HFFc6 (cell line): ENCODE measurements around the gene PCDH9. TPM values are rescaled to one million over a fixed set of nuclear protein-coding genes. Genes with fewer than 3 reads are reported as not detected.

ENCODE experiments used
- DNase-seq: peaks from one replicate; pipeline ENCODE4 v3.0.0-alpha.2; 2018
- H3K27ac Mint-ChIP-seq: 2 replicates; pipeline ENCODE4 v1.8.0; 2020; ENCODE audit warnings: mild to moderate bottlenecking, mixed read lengths
- H3K27me3 Mint-ChIP-seq: 2 replicates; pipeline ENCODE4 v1.8.0; 2021; ENCODE audit warnings: mild to moderate bottlenecking, moderate library complexity, mixed read lengths; ENCODE audit not compliant: insufficient read depth
- H3K36me3 Mint-ChIP-seq: 2 replicates; pipeline ENCODE4 v1.8.0; 2021; ENCODE audit warnings: low read depth, mixed read lengths
- H3K4me1 Mint-ChIP-seq: 2 replicates; pipeline ENCODE4 v1.8.0; 2020; ENCODE audit warnings: low read depth, mixed read lengths
- H3K4me3 Mint-ChIP-seq: 2 replicates; pipeline ENCODE4 v1.8.0; 2020; ENCODE audit warnings: mild to moderate bottlenecking, moderate library complexity, mixed read lengths
- H3K9me3 Mint-ChIP-seq: 2 replicates; pipeline ENCODE4 v1.8.0; 2020; ENCODE audit warnings: mild to moderate bottlenecking, mixed read lengths
- CTCF ChIP-seq: fragments of 200-600 bp; sonication (generic); IDR thresholded peaks from 2 replicates; pipeline ENCODE4 v1.5.0; 2021; ENCODE audit warnings: antibody characterized with exemption, mild to moderate bottlenecking
- total RNA-seq, 6 experiments: library from RNA; stranded (reverse); fragmentation: NEBNext Ultra II Directional; extraction: Animal tissue kit (Norgen Biotek cat#: 25700); gene quantifications; 2 replicates in 1 of 6; 3 replicates in 5 of 6; pipeline ENCODE4 v1.2.3, GENCODE V29; 2021

The PCDH9 gene
- total RNA-seq, 6 experiments from 2014 or later: 2.0 to 6.7 (median 2.6) TPM

GRCh38 chr13:67145950-67146349 lies 84.2 kb downstream of the PCDH9 start:
- Mint-ChIP-seq H3K4me3 (no peak overlapping the region), H3K9me3 (no peaks in the 10 kb centered on the region), H3K36me3 (no peaks in the 10 kb centered on the region), H3K4me1 (peaks cover 20% of the 10 kb centered on the region), H3K27ac (no peak overlapping the region), H3K27me3 (no peaks in the 10 kb centered on the region)
- no peak for DNase-seq
- no peak for TF ChIP-seq CTCF

GRCh38 chr13:67143544-67144115 lies 86.5 kb downstream of the PCDH9 start:
- H3K4me1 Mint-ChIP-seq: peaks cover 20% of the 10 kb centered on the region
- no peaks in the 10 kb centered on the region for H3K9me3 Mint-ChIP-seq
- no peak for DNase-seq
- no peaks in the 10 kb centered on the region for H3K27me3 Mint-ChIP-seq
- no peaks in the 10 kb centered on the region for H3K36me3 Mint-ChIP-seq
- no peak overlapping the region for H3K27ac Mint-ChIP-seq
- H3K4me3 Mint-ChIP-seq: no peak overlapping the region
- TF ChIP-seq CTCF: no peak

- Mint-ChIP-seq H3K36me3 (no peaks in the 10 kb centered on the region), H3K9me3 (no peaks in the 10 kb centered on the region), H3K27me3 (no peaks in the 10 kb centered on the region), H3K4me1 (peaks cover 7% of the 10 kb centered on the region; the same call in 1 of the 2 replicates), H3K4me3 (no peak overlapping the region), H3K27ac (no peak overlapping the region)
- no peak for DNase-seq
- TF ChIP-seq CTCF: no peak
Observed at GRCh38 chr13:67140006-67140405, 90.1 kb downstream of the PCDH9 start.

- no peak for TF ChIP-seq CTCF
- Mint-ChIP-seq H3K9me3 (no peaks in the 10 kb centered on the region), H3K4me3 (no peak overlapping the region), H3K36me3 (no peaks in the 10 kb centered on the region), H3K4me1 (peaks cover 9% of the 10 kb centered on the region), H3K27ac (no peak overlapping the region), H3K27me3 (no peaks in the 10 kb centered on the region)
- DNase-seq: no peak
Observed at GRCh38 chr13:67139551-67139950, 90.6 kb downstream of the PCDH9 start.

GRCh38 chr13:67138970-67139369 lies 91.2 kb downstream of the PCDH9 start:
- TF ChIP-seq CTCF: no peak
- no peak for DNase-seq
- Mint-ChIP-seq H3K36me3 (no peaks in the 10 kb centered on the region), H3K4me3 (no peak overlapping the region), H3K9me3 (no peaks in the 10 kb centered on the region), H3K27me3 (no peaks in the 10 kb centered on the region), H3K4me1 (peaks cover 14% of the 10 kb centered on the region), H3K27ac (no peak overlapping the region)
